Neural progenitor cell (in vitro differentiated cells): ENCODE measurements around the gene CYP27B1. TPM values are rescaled to one million over a fixed set of nuclear protein-coding genes. Genes with fewer than 3 reads are reported as not detected.

ENCODE experiments used
- DNase-seq: peaks from one replicate; pipeline ENCODE4 v3.0.0-alpha.2; 2016; ENCODE audit warnings: low spot score
- H2AFZ ChIP-seq: fragments of 200-600 bp; sonication (generic); replicated peaks from 2 replicates; pipeline ENCODE4 v1.6.1; 2016; ENCODE audit warnings: antibody characterized with exemption
- H3F3A ChIP-seq: fragments of 200-600 bp; sonication (generic); 2 replicates; pipeline ENCODE4 v1.6.1; 2016; ENCODE audit warnings: antibody characterized with exemption, low read depth
- H3K27ac ChIP-seq: fragments of 200-600 bp; sonication (generic); 2 replicates; pipeline ENCODE4 v1.5.1; 2016; ENCODE audit warnings: mild to moderate bottlenecking
- H3K27me3 ChIP-seq: fragments of 200-600 bp; sonication (generic); 2 replicates; pipeline ENCODE4 v1.6.1; 2016; ENCODE audit warnings: mild to moderate bottlenecking, moderate library complexity
- H3K36me3 ChIP-seq: fragments of 200-600 bp; sonication (generic); 2 replicates; pipeline ENCODE4 v1.5.1; 2016
- H3K4me1 ChIP-seq: fragments of 200-600 bp; sonication (generic); 2 replicates; pipeline ENCODE4 v1.6.1; 2016; ENCODE audit warnings: mixed run types
- H3K4me2 ChIP-seq: fragments of 200-600 bp; sonication (generic); 2 replicates; pipeline ENCODE4 v1.6.1; 2016
- H3K4me3 ChIP-seq: fragments of 200-600 bp; sonication (generic); 2 replicates; pipeline ENCODE4 v1.5.1; 2016
- H3K79me2 ChIP-seq: fragments of 200-600 bp; sonication (generic); 2 replicates; pipeline ENCODE4 v1.6.1; 2016; ENCODE audit warnings: low read depth
- H3K9ac ChIP-seq: fragments of 200-600 bp; sonication (generic); 2 replicates; pipeline ENCODE4 v1.6.1; 2016
- H3K9me3 ChIP-seq: fragments of 200-600 bp; sonication (generic); 2 replicates; pipeline ENCODE4 v1.5.1; 2016; ENCODE audit warnings: low read depth
- H4K20me1 ChIP-seq: fragments of 200-600 bp; sonication (generic); 2 replicates; pipeline ENCODE4 v1.6.1; 2016; ENCODE audit warnings: low read depth
- H3K27ac Mint-ChIP-seq: 3 replicates; pipeline ENCODE4 v1.8.0; 2021; ENCODE audit warnings: mixed read lengths
- H3K27me3 Mint-ChIP-seq: 2 replicates; pipeline ENCODE4 v1.8.0; 2022; ENCODE audit warnings: low read depth, mild to moderate bottlenecking, inconsistent platforms, moderate library complexity, mixed read lengths; ENCODE audit not compliant: insufficient read depth
- H3K36me3 Mint-ChIP-seq: 3 replicates; pipeline ENCODE4 v1.8.0; 2021; ENCODE audit warnings: mixed read lengths
- H3K4me1 Mint-ChIP-seq: 3 replicates; pipeline ENCODE4 v1.8.0; 2021; ENCODE audit warnings: mixed read lengths
- H3K4me3 Mint-ChIP-seq: 3 replicates; pipeline ENCODE4 v1.8.0; 2021; ENCODE audit warnings: mild to moderate bottlenecking, moderate library complexity, mixed read lengths
- H3K9me3 Mint-ChIP-seq: 3 replicates; pipeline ENCODE4 v1.8.0; 2020; ENCODE audit warnings: mixed read lengths
- EZH2 ChIP-seq: fragments of 200-600 bp; sonication (generic); IDR thresholded peaks from 2 replicates; pipeline ENCODE4 v1.6.1; 2017; ENCODE audit warnings: antibody characterized with exemption, mild to moderate bottlenecking, moderate library complexity
- EZH2phosphoT487 ChIP-seq: fragments of 200-600 bp; sonication (generic); IDR thresholded peaks from 2 replicates; pipeline ENCODE4 v1.6.1; 2017; ENCODE audit warnings: antibody characterized with exemption
- total RNA-seq: library from RNA; depleted of rRNA; stranded (reverse); fragments of >200 nt; gene quantifications from 2 replicates; pipeline ENCODE4 v1.2.3, GENCODE V29; 2015; ENCODE audit warnings: low replicate concordance
- TF ChIP-seq, protein P1 (sequence below): fragments of 200-600 bp; sonication (generic); IDR thresholded peaks from 2 replicates; pipeline ENCODE4 v1.5.1; 2017; ENCODE audit warnings: antibody characterized with exemption, mild to moderate bottlenecking

Gene CYP27B1
- total RNA-seq, 1 donor from 2014 or later: 0.17 TPM

DNA sequence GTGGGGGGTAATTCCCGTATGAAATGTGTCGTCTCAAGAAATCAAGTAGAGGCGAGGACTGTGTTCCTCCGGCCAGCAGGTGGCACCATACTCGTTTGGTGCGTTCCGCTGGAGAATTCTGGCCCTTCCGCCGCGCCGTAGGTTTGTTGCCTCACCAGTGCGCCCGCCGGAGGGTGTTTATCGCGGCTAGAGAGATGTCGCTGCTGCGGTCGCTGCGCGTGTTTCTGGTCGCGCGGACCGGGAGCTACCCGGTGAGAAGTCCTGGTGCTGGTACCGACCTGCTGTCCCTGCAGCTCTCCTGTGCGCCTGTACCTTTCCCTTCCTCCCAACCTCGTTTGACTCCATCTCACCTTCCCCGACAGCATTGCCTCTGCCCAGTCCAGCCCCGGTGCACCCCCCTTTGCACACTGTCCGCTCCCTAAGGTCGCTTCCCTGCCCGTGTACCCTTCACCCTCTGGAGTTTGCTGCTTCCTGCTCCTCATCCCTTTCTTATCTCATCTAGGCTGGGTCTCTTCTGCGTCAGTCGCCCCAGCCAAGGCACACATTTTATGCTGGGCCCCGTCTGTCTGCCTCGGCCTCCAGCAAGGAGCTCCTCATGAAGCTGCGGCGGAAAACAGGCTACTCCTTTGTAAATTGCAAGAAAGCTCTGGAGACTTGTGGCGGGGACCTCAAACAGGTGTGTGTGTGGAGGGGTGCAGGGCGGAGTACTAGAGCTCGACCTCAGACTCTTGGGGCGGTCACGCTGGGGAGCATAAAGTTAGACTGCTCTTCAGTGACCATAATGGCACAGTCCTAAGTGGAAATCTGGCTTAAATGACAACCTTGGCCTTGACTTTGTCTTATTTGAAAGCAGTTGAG is 16.0 kb upstream of the CYP27B1 start, which contains the start of gene TSFM:
Gene TSFM (plus strand): TSS at position 180 of the 858 bp plus-strand sequence. CDS start 15 bp downstream, at position 195.
- peak within 1 kb of the TSS; percentile 60 for H2AFZ ChIP-seq
- Mint-ChIP-seq H3K36me3 (peaks cover 10% of the 10 kb centered on the region), H3K9me3 (no peaks in the 10 kb centered on the region), H3K27me3 (peaks cover 5% of the 10 kb centered on the region), H3K4me1 (peaks cover 11% of the 10 kb centered on the region), H3K27ac (peak within 1 kb of the TSS; percentile 91), H3K4me3 (peak within 1 kb of the TSS; percentile 99)
- peak within 1 kb of the TSS; percentile 80 for H3K9ac ChIP-seq
- no peaks in the 10 kb centered on the region for H3K27me3 ChIP-seq
- TF ChIP-seq, protein P1, sequence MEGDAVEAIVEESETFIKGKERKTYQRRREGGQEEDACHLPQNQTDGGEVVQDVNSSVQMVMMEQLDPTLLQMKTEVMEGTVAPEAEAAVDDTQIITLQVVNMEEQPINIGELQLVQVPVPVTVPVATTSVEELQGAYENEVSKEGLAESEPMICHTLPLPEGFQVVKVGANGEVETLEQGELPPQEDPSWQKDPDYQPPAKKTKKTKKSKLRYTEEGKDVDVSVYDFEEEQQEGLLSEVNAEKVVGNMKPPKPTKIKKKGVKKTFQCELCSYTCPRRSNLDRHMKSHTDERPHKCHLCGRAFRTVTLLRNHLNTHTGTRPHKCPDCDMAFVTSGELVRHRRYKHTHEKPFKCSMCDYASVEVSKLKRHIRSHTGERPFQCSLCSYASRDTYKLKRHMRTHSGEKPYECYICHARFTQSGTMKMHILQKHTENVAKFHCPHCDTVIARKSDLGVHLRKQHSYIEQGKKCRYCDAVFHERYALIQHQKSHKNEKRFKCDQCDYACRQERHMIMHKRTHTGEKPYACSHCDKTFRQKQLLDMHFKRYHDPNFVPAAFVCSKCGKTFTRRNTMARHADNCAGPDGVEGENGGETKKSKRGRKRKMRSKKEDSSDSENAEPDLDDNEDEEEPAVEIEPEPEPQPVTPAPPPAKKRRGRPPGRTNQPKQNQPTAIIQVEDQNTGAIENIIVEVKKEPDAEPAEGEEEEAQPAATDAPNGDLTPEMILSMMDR: peak; percentile 93
- no peak for TF ChIP-seq EZH2phosphoT487
- no peak for TF ChIP-seq EZH2
- H3K4me2 ChIP-seq: peak within 1 kb of the TSS; percentile 83
- no peaks in the 10 kb centered on the region for H3K4me1 ChIP-seq
- H4K20me1 ChIP-seq: no peaks in the 10 kb centered on the region
- H3K36me3 ChIP-seq: no peaks in the 10 kb centered on the region
- DNase-seq: peak; percentile 97
- peaks cover 19% of the 10 kb centered on the region for H3F3A ChIP-seq
- no peak within 1 kb of the TSS for H3K27ac ChIP-seq
- H3K9me3 ChIP-seq: no peaks in the 10 kb centered on the region
- peaks cover 20% of the 10 kb centered on the region for H3K79me2 ChIP-seq
- peak within 1 kb of the TSS; percentile 84 for H3K4me3 ChIP-seq

DNA sequence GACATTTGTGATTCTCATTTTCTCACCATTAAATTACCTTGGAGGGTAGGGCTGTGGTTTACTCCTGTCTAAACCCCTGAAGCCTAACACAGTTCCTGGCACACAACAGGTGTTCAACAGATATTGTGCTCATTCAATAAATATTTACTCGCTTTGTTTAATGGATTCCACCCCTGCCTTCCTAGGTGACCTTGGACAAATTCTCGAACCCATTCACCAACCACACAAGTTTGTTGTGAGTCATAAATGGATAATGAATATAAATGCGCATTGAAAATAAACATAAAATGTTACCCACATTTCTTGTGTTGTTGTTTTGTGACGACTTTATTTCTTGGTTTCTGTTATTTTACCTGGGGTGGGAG is 15.3 kb upstream of the CYP27B1 start:
- H3K4me1 Mint-ChIP-seq: peaks cover 11% of the 10 kb centered on the region
- H3K9me3 ChIP-seq: no peaks in the 10 kb centered on the region
- peak overlapping the region; percentile 99 for H3K4me3 Mint-ChIP-seq
- no peaks in the 10 kb centered on the region for H3K36me3 ChIP-seq
- peaks cover 8% of the 10 kb centered on the region for H3K36me3 Mint-ChIP-seq
- TF ChIP-seq, protein P1: no peak
- no peaks in the 10 kb centered on the region for H4K20me1 ChIP-seq
- H3K9me3 Mint-ChIP-seq: no peaks in the 10 kb centered on the region
- no peak overlapping the region for H3K27ac Mint-ChIP-seq
- H3K27ac ChIP-seq: no peak overlapping the region
- no peaks in the 10 kb centered on the region for H3K27me3 ChIP-seq
- H3K4me1 ChIP-seq: no peaks in the 10 kb centered on the region
- no peak overlapping the region for H2AFZ ChIP-seq
- DNase-seq: no peak
- peaks cover 5% of the 10 kb centered on the region for H3K27me3 Mint-ChIP-seq
- H3K79me2 ChIP-seq: peaks cover 20% of the 10 kb centered on the region
- no peak overlapping the region for H3K9ac ChIP-seq
- peaks cover 19% of the 10 kb centered on the region for H3F3A ChIP-seq
- no peak overlapping the region for H3K4me2 ChIP-seq
- no peak overlapping the region for H3K4me3 ChIP-seq

DNA sequence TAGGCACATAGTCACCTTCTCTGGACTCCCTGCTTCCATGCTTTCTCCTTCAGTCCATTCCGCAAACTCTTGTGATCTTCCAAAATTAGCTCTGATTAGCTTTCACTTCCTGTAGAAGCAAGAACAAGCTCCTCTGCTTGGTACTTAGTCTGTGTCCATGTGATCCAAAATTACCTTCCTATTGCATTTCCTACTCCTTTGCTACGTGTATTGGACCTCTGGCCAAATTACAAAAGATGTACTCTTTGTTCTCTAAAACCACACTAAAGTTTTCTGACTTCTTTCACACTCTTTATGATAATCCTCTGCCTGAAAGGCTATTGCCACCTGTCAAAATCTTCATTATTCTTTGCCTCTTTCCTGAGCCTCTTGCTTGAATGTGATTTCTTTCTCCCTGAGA is 14.9 kb upstream of the CYP27B1 start:
- Histone ChIP-seq H3K79me2 (peaks cover 20% of the 10 kb centered on the region), H3K4me2 (no peak overlapping the region), H4K20me1 (no peaks in the 10 kb centered on the region), H3K4me3 (no peak overlapping the region), H3K9ac (no peak overlapping the region), H3K9me3 (no peaks in the 10 kb centered on the region), H3K27ac (no peak overlapping the region), H3K36me3 (no peaks in the 10 kb centered on the region), H2AFZ (no peak overlapping the region), H3F3A (peaks cover 19% of the 10 kb centered on the region), H3K4me1 (no peaks in the 10 kb centered on the region), H3K27me3 (no peaks in the 10 kb centered on the region)
- H3K4me3 Mint-ChIP-seq: no peak overlapping the region
- no peak for TF ChIP-seq EZH2phosphoT487
- TF ChIP-seq EZH2: no peak
- TF ChIP-seq, protein P1: no peak
- H3K27ac Mint-ChIP-seq: no peak overlapping the region
- DNase-seq: no peak
- no peaks in the 10 kb centered on the region for H3K9me3 Mint-ChIP-seq
- peaks cover 11% of the 10 kb centered on the region for H3K4me1 Mint-ChIP-seq
- H3K36me3 Mint-ChIP-seq: peaks cover 8% of the 10 kb centered on the region
- peaks cover 5% of the 10 kb centered on the region for H3K27me3 Mint-ChIP-seq
